IMR-90 (cell line): ENCODE data around the gene SPATA17. TPM values are rescaled to one million over a fixed set of nuclear protein-coding genes. Genes with fewer than 3 reads are reported as not detected.

Source experiments
- ATAC-seq: fragments of 200-7000 bp; cut with Tn5 transposase; 2 replicates; pipeline ENCODE4 v1.9.1; 2020; ENCODE audit warnings: low read depth, mild to moderate bottlenecking, moderate library complexity
- BruUV-seq: library from RNA; stranded (reverse); fragments of 400-500 nt; replicated peaks from 2 replicates; lab custom pipeline; 2021; lab: Mats Ljungman, UMichigan
- CTCF ChIA-PET: fragments of 300-600 bp; formaldehyde crosslinking; extraction: SDS; loops from one replicate; lab custom pipeline; 2021; ENCODE audit warnings: antibody characterized with exemption; lab: Yijun Ruan, JAX
- POLR2A ChIA-PET: fragments of 300-600 bp; sonication (Branson Sonifier 250); formaldehyde crosslinking; loops from one replicate; lab custom pipeline; 2022; ENCODE audit warnings: antibody characterized with exemption; ENCODE audit not compliant: unreplicated experiment; lab: Charles Lee
- DNase-seq: peaks from one replicate; pipeline ENCODE4 v3.0.0; 2013
- H2AFZ ChIP-seq: replicated peaks from 2 replicates; pipeline ENCODE3; 2013; ENCODE audit warnings: low read length, mild to moderate bottlenecking; ENCODE audit not compliant: poor library complexity
- H2AK5ac ChIP-seq: 2 replicates; pipeline ENCODE4 v1.6.1; 2013; ENCODE audit warnings: low read depth, low read length, inconsistent platforms
- H2AK9ac ChIP-seq: replicated peaks from 2 replicates; pipeline ENCODE3; 2013; ENCODE audit warnings: mild to moderate bottlenecking, low read depth, low read length, moderate library complexity; ENCODE audit not compliant: poor library complexity
- H2BK120ac ChIP-seq: 2 replicates; pipeline ENCODE4 v1.6.1; 2013; ENCODE audit warnings: low read depth, low read length, inconsistent platforms
- H2BK15ac ChIP-seq: 3 replicates; pipeline ENCODE4 v1.6.1; 2013; ENCODE audit warnings: low read depth, low read length, inconsistent platforms
- H2BK20ac ChIP-seq: 2 replicates; pipeline ENCODE4 v1.6.1; 2013; ENCODE audit warnings: low read depth, mild to moderate bottlenecking, inconsistent platforms, low read length, moderate library complexity
- H2BK5ac ChIP-seq: 2 replicates; pipeline ENCODE4 v1.6.1; 2013; ENCODE audit warnings: mild to moderate bottlenecking, low read depth, low read length, inconsistent platforms; ENCODE audit not compliant: poor library complexity, severe bottlenecking
- H3K14ac ChIP-seq: replicated peaks from 2 replicates; pipeline ENCODE4 v1.6.1; 2013; ENCODE audit warnings: low read depth, low read length, inconsistent platforms
- H3K18ac ChIP-seq: 2 replicates; pipeline ENCODE4 v1.6.1; 2013; ENCODE audit warnings: low read depth, low read length, control low read depth
- H3K23ac ChIP-seq: 2 replicates; pipeline ENCODE4 v1.6.1; 2013; ENCODE audit warnings: low read depth, low read length, inconsistent platforms
- H3K27ac ChIP-seq: 2 replicates; pipeline ENCODE4 v1.5.1; 2013; ENCODE audit warnings: mild to moderate bottlenecking, control low read depth, low read length; ENCODE audit not compliant: insufficient read depth
- H3K27me3 ChIP-seq: 2 replicates; pipeline ENCODE4 v1.6.1; 2013; ENCODE audit warnings: low read length; ENCODE audit not compliant: control insufficient read depth, insufficient read depth
- H3K36me3 ChIP-seq: 2 replicates; pipeline ENCODE4 v1.6.1; 2013; ENCODE audit warnings: low read length, mixed read lengths; ENCODE audit not compliant: control insufficient read depth, insufficient read depth
- H3K4ac ChIP-seq: 2 replicates; pipeline ENCODE4 v1.6.1; 2013; ENCODE audit warnings: low read depth, low read length, inconsistent platforms
- H3K4me1 ChIP-seq: 2 replicates; pipeline ENCODE4 v1.6.1; 2013; ENCODE audit warnings: low read length, mixed read lengths; ENCODE audit not compliant: control insufficient read depth, insufficient read depth
- H3K4me2 ChIP-seq: 2 replicates; pipeline ENCODE4 v1.6.1; 2013; ENCODE audit warnings: low read depth, mild to moderate bottlenecking, control low read depth, low read length, moderate library complexity
- H3K4me3 ChIP-seq: 2 replicates; pipeline ENCODE4 v1.5.1; 2013; ENCODE audit warnings: low read depth, mild to moderate bottlenecking, control low read depth, low read length, moderate library complexity; ENCODE audit not compliant: insufficient read depth
- H3K56ac ChIP-seq: 2 replicates; pipeline ENCODE4 v1.6.1; 2013; ENCODE audit warnings: low read length, inconsistent platforms; ENCODE audit not compliant: insufficient read depth; ENCODE audit errors: extremely low read depth
- H3K79me1 ChIP-seq, 2 experiments: 2 replicates each; pipeline ENCODE4 v1.6.1; 2013; ENCODE audit warnings: low read length in 2 of 2, inconsistent platforms in 1 of 2, low read depth in 1 of 2
- H3K9ac ChIP-seq: 2 replicates; pipeline ENCODE4 v1.6.1; 2013; ENCODE audit warnings: low read depth, low read length, control low read depth
- H3K9me1 ChIP-seq: 2 replicates; pipeline ENCODE4 v1.6.1; 2013; ENCODE audit warnings: low read length, inconsistent platforms; ENCODE audit not compliant: insufficient read depth
- H3K9me3 ChIP-seq: 2 replicates; pipeline ENCODE4 v1.6.1; 2013; ENCODE audit warnings: low read length; ENCODE audit not compliant: control insufficient read depth, insufficient read depth
- H4K20me1 ChIP-seq: 2 replicates; pipeline ENCODE4 v1.6.1; 2013; ENCODE audit warnings: low read length, inconsistent platforms; ENCODE audit not compliant: insufficient read depth
- H4K5ac ChIP-seq: 2 replicates; pipeline ENCODE4 v1.6.1; 2013; ENCODE audit warnings: mild to moderate bottlenecking, low read depth, low read length, control low read depth
- H4K8ac ChIP-seq, 2 experiments: 2 replicates each; pipeline ENCODE4 v1.6.1; 2013; ENCODE audit warnings: low read depth in 2 of 2, low read length in 2 of 2, control low read depth in 1 of 2, inconsistent platforms in 1 of 2
- H4K91ac ChIP-seq: 2 replicates; pipeline ENCODE4 v1.6.1; 2013; ENCODE audit warnings: low read depth, low read length, inconsistent platforms; ENCODE audit not compliant: insufficient read depth
- NFE2L2 ChIP-seq: fragments of 150-350 bp; IDR thresholded peaks from 2 replicates; pipeline ENCODE4 v1.6.1; 2016; ENCODE audit warnings: low read depth, mild to moderate bottlenecking, low read length
- RAD21 ChIP-seq: IDR thresholded peaks from 2 replicates; pipeline ENCODE4 v1.6.1; 2012; ENCODE audit warnings: low read length, improper control_type of control experiment
- SMC3 ChIP-seq: fragments of 150-350 bp; IDR thresholded peaks from 2 replicates; pipeline ENCODE4 v1.6.1; 2016; ENCODE audit warnings: low read depth, mild to moderate bottlenecking, antibody characterized with exemption, low read length, moderate library complexity
- WGBS, 2 experiments: methylation state at CpG; one replicate each; pipeline versions ENCODE4 v1.1.5 to v1.1.7; 2013; ENCODE audit warnings: missing lambda C conversion rate in 2 of 2; ENCODE audit not compliant: insufficient read length in 1 of 2; ENCODE audit errors: extremely low coverage in 2 of 2; 5-methylcytosine and 5-hydroxymethylcytosine counted together
- dilution Hi-C: fragments of 300-500 bp; cut with HindIII; formaldehyde crosslinking; loops from one replicate; pipeline ENCODE4 v1.14.3; 2018; ENCODE audit warnings: low sequenced_read_pairs; ENCODE audit not compliant: unreplicated experiment
- in situ Hi-C: fragments of 300-500 bp; cut with MboI; formaldehyde crosslinking; loops from 3 replicates; pipeline ENCODE4 v1.14.3; 2019; ENCODE audit warnings: low sequenced_read_pairs, inconsistent platforms, mixed read lengths
- intact Hi-C: fragments of 100-400 bp; cut with micrococcal nuclease; formaldehyde crosslinking; loops from 2 replicates; pipeline ENCODE4 v1.10.0; 2022
- polyA plus RNA-seq, 3 experiments: library from polyadenylated mRNA; depleted of rRNA; stranded (reverse); fragments of >200 nt; gene quantifications; 2 replicates each; pipeline ENCODE4 v1.2.3, GENCODE V29; 2012; ENCODE audit warnings: low replicate concordance in 1 of 3
- total RNA-seq: library from RNA; depleted of rRNA; stranded (reverse); fragments of >200 nt; gene quantifications from 2 replicates; pipeline ENCODE4 v1.2.3, GENCODE V29; 2012
- TF ChIP-seq, protein P1 (sequence below): conservative IDR thresholded peaks from 2 replicates; pipeline ENCODE4 v1.5.1; 2012; ENCODE audit warnings: mild to moderate bottlenecking, low read depth, low read length, improper control_type of control experiment
- TF ChIP-seq, protein P2 (sequence below): fragments of 150-350 bp; IDR thresholded peaks from 2 replicates; pipeline ENCODE4 v1.6.1; 2017; ENCODE audit warnings: mild to moderate bottlenecking, antibody characterized with exemption, low read length, low read depth

Gene SPATA17
- total and polyA plus RNA-seq, 2 of the 4 experiments (the other 2 are of a cell fraction), result 0.03 to 0.18 TPM

DNA sequence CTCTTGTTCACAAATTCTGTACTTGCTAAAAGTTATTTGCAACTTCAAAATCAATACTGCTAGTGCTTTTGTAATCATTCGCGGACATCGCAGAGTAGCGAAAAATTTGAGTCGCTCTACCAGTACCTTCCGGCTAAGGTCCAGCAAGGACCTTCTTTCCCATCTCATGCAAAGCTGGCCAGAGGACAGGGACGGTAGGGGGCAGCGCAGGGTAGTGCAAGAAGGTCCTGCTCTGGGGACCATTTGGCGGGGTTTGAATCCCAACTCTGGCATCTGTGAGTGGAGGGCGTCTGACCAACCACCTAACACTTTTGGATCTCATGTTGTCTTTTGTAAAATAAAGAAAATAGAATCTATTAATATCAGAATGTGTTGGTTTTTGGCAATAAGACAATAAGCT, 258.3 kb downstream of the SPATA17 start:
- Histone ChIP-seq H4K8ac (no peak overlapping the region), H3K79me1 (no peaks in the 10 kb centered on the region), H2AFZ (no peak overlapping the region), H2BK20ac (no peak overlapping the region), H3K4me3 (no peak overlapping the region), H3K23ac (no peak overlapping the region), H3K27ac (no peak overlapping the region), H2BK120ac (no peak overlapping the region), H2BK5ac (no peak overlapping the region), H3K9ac (no peak overlapping the region), H4K91ac (no peak overlapping the region), H2AK9ac (no peak overlapping the region), H2AK5ac (no peak overlapping the region), H3K36me3 (no peaks in the 10 kb centered on the region), H3K27me3 (no peaks in the 10 kb centered on the region), H3K18ac (no peak overlapping the region), H3K9me3 (no peaks in the 10 kb centered on the region), H3K4ac (no peak overlapping the region), H3K4me2 (no peak overlapping the region), H3K4me1 (no peaks in the 10 kb centered on the region), H2BK15ac (no peak overlapping the region), H4K5ac (no peak overlapping the region), H4K20me1 (no peaks in the 10 kb centered on the region), H3K14ac (no peak overlapping the region), H3K9me1 (no peaks in the 10 kb centered on the region), H3K56ac (no peak overlapping the region)
- no CpG with 5 or more reads among the region's 10 CpGs for WGBS, 2 experiments
- ATAC-seq, result no peak
- peak; percentile 2 for DNase-seq
- BruUV-seq, result no TSS peak
- TF ChIP-seq, protein P1, sequence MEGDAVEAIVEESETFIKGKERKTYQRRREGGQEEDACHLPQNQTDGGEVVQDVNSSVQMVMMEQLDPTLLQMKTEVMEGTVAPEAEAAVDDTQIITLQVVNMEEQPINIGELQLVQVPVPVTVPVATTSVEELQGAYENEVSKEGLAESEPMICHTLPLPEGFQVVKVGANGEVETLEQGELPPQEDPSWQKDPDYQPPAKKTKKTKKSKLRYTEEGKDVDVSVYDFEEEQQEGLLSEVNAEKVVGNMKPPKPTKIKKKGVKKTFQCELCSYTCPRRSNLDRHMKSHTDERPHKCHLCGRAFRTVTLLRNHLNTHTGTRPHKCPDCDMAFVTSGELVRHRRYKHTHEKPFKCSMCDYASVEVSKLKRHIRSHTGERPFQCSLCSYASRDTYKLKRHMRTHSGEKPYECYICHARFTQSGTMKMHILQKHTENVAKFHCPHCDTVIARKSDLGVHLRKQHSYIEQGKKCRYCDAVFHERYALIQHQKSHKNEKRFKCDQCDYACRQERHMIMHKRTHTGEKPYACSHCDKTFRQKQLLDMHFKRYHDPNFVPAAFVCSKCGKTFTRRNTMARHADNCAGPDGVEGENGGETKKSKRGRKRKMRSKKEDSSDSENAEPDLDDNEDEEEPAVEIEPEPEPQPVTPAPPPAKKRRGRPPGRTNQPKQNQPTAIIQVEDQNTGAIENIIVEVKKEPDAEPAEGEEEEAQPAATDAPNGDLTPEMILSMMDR, result 0 out of 2 replicates have a peak, but pooled peaks have one; percentile 14
- TF ChIP-seq SMC3, result no peak
- TF ChIP-seq, protein P2, sequence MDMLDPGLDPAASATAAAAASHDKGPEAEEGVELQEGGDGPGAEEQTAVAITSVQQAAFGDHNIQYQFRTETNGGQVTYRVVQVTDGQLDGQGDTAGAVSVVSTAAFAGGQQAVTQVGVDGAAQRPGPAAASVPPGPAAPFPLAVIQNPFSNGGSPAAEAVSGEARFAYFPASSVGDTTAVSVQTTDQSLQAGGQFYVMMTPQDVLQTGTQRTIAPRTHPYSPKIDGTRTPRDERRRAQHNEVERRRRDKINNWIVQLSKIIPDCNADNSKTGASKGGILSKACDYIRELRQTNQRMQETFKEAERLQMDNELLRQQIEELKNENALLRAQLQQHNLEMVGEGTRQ, result no peak
- TF ChIP-seq RAD21, result no peak
- TF ChIP-seq NFE2L2, result no peak
- intact Hi-C loops, result loop anchor here (1.0 kb wide), 1 partner anchor 282 kb away; no protein-coding TSS in a partner anchor
- dilution Hi-C loops, result no loop called here
- CTCF ChIA-PET, result no interaction called here
- POLR2A ChIA-PET, result no interaction called here
- in situ Hi-C loops, result no loop called here
